ENCODE measurements around the gene DENND10.
"Not testable (repeated sequence)": the region's sequence is repeated elsewhere in the genome, so short reads cannot be mapped to it uniquely, and the experiment has no call there.

DENND10 gene, protein sequence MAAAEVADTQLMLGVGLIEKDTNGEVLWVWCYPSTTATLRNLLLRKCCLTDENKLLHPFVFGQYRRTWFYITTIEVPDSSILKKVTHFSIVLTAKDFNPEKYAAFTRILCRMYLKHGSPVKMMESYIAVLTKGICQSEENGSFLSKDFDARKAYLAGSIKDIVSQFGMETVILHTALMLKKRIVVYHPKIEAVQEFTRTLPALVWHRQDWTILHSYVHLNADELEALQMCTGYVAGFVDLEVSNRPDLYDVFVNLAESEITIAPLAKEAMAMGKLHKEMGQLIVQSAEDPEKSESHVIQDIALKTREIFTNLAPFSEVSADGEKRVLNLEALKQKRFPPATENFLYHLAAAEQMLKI

GRCh38 chr10:119103903-119104653, at the start of gene DENND10:
Gene DENND10, plus strand, starts transcription at chr10:119104113. Its CDS starts 30 bp downstream, at chr10:119104143.
- DNase-seq: peak; percentile 36 to 51

GRCh38 chr10:119055472-119055871, 48.4 kb upstream of the DENND10 start:
- DNase-seq: no peak

DNA sequence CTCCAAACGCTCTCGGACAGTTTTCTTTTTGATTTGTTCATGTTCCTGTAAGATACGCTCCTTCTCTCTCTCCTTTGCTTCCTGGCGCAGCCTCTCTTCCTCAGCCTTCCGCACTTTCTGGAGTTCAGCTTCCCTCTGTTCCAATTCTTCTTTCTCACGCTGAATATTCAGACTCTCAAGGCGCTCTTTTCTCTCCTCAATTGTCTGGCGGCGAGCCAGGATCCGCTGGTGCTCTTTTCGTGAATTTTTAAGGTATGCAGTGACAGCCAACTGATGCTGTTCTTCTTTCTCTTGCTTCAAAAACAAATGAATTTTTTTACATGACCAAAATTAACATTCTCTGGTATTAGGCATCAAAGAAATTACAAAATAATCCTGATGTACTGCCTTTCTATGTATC, 45.9 kb upstream of the DENND10 start:
- DNase-seq: no peak

- no peak for DNase-seq
These were observed 44.4 kb upstream of the DENND10 start for GRCh38 chr10:119059557-119059956.

DNA sequence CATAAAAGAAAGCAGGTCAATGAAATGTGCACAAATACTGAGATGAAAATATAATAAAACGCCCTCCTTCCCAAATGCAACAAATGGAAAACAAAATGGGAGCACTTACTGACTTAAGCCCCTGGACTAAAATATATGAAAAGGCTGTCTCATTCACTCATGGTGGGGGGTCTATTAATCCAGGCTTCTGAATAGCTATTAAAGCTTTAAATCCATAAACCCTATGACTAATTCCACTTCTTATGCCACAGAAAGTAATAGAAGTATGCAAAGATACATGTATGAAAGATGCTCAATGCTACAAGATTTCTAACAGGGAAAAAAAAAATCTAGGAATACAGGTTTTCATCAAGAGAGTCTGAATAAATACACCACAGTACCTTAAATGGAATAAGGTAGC, 43.8 kb upstream of the DENND10 start:
- no peak for DNase-seq

DNA sequence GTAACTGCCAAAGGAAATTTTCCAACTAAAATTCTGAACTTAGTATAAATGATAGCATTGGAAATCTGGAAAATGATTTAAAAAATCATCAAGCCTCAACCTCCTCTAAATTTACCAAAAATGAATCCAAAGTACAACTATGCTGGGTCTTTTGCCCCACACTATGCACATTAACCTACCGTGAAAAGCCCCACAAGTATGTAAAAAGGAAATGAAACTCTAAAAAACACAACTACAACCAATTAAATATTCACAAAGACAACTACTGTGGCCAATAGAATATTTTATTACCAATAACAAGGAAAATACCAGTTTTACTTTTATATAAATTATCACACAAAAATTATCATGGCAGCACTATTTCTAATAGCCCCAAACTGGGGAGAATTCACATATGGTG, 42.6 kb upstream of the DENND10 start:
- no peak for DNase-seq

DNA sequence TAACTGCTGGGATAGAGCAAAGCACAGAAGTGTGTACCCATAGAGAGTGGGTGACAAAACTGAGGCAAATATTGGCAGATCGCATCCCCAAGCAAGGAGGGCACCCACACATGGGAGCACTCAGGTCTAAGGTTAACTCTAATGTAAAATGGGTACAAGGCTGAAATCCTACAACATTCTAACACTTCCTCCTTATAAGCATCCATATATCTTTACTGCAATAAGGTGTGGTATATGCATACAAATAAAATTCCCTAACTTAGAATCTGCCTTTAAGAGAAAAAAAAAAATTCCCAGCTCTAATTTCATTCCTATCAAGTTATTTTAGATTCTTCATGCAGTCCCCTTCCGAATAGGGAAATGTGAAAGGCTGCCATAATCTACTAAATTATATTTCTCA, 42.0 kb upstream of the DENND10 start:
- no peak for DNase-seq

DNA sequence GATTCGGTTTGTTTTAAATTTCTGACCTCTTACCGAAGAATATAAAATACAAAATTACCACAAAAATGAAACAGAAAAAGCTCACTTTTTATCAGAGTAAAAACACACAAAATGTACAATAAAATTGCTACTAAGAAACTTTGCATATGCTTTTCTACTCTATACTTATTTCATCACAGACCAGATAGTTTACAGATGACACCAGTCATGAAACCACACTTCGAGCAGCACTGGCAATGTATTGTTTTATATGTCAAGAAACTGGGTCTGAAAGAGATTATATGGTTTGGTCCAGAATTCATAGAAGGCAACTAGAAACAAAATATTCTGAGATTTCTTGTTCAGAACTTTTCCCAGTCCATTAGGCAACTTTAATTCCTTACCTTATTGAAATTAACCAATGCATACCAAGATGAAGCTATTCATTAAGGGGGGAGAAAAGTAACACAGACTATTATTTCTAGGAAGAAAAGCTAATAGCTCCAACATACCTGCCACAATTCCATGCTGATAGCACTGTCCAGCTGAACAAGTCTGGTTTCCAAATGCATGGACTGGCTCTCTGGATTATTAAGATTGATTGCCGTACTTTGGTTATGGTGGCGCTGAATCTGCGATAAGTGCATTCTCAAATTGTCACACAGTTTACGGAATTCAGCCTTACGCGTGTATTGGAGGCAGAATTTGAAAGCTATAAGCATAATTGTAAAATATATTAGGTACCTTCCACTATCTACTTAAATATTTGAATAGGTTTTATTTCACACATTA, 33.3 kb upstream of the DENND10 start:
- DNase-seq: no peak

GRCh38 chr10:119073584-119073983, 30.3 kb upstream of the DENND10 start:
- DNase-seq: no peak

- no peak for DNase-seq
These were observed 25.3 kb upstream of the DENND10 start for GRCh38 chr10:119078422-119079179.

DNA sequence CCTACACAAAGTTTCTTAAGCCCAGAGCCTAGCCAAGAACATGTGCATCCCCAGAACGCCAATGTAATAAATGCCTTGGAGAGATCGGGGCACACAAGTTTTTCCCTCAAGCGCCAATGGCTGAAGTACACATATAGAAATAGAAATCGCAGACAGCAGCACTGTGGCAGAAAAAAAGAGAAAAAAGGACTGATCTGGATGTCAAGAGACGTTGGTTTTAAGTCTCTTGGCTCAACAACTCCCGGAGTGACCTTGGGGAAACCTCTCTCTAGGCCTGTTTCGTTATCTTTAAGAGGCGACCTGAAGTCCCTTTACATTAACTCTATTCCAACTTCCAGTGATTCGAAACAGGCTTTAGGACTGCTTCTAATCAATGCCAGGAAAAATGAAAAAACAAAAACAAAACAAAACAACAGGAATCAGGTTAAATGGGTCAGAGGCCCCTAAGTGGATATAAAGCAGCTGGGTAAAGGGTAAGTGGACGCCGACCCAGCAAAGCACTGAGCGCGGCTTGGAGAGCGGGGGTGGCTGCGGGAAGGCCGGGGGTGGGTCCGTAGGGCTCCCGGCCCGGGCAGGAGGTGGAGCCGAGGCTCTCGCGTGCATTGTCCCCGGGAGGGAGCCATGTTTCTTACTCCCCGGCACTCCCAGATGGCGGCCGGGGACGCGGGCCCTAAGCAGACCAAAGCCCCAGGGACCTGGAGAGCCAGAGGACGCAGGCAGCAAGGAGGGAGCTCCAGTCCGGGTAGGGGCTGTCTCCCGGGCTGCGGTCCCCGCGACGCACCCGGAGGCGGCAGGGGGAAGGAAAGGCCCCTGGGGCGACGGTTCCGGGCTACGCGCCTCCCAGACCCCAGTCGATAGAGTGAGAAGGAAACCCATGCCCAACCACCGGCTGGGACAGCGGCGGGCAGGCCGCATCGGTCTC, 24.1 kb upstream of the DENND10 start:
- DNase-seq: peak; percentile 40 to 42

DNA sequence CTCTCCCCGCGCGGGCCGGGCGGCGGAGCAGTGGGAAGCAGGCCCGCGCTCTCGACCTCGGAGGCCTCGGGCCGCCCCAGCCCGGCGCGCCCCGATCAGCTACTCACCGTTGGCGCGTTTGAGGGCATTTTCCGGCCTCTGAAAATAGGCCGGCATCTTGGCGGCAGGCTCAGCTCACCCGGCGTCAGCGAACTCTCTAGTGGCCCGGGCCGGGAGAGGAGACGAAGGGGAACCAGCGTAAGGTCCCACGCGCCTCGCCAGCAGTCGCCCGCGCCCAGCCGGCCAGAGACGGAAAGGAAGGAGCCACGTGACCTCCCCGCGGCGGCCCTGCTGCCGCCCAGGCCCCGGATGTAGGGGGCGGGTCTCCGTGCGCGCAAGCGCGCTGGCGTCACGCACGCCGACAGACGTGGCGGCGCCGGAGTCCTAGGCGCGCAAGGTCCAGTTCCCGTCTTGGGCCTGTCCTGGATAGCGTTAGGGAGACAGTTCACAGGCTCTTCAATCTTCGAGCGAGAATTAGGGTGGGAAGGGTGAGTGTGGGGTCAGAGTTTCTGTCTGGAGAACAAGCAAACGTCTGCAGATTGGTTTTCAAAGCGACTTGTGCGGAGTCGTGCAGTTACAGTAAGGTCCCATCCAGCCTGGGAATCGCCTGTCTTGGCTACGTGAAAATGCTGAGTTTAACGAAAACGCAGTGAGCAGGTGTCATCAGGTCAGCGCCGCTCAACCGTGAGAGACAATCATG, 23.2 kb upstream of the DENND10 start, which contains the start of gene EIF3A:
Gene EIF3A (minus strand): TSS at position 297 of the 739 bp plus-strand sequence. CDS start 141 bp downstream, at position 156.
- peak; percentile 85 to 86 for DNase-seq

- no peak for DNase-seq
These were observed 19.0 kb upstream of the DENND10 start for GRCh38 chr10:119084896-119085295.

- DNase-seq: no peak
These were observed 16.5 kb upstream of the DENND10 start for GRCh38 chr10:119087271-119087882.

DNA sequence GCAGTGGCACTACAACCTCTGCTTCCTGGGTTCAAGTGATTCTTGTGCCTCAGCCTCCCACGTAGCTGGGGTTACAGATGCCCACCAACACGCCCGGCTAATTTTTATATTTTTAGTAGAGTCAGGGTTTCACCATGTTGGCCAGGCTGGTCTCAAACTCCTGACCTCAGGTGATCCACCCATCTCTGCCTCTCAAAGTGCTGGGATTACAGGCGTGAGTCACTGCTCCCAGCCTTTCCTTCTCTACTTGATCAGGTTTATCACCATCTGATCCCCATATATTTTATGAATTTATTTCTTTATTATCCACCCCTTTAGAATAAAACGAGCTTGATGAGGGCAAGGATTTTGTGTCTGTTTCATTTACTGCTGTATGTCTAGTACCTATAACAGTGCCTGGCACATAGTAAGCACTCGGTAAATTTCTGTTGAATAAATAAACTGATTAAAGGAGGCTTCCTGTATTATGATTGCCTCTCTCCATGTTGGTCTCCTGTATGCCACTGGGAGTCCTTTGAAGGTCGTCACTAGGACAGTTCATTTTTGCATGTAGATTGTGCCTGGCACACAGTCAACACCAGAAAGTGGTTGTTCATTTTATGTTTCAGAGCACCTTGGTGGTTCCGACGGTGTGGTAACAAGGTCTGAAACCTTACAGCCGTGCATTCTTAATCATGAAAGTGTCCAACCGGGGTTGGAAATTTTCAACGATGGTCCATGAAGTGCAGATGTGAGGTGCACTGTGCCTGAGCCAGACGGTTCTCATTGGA, 13.7 kb upstream of the DENND10 start:
- no peak for DNase-seq

GRCh38 chr10:119090968-119091367, 12.9 kb upstream of the DENND10 start:
- DNase-seq: no peak

- no peak for DNase-seq
These were observed 8.3 kb upstream of the DENND10 start for GRCh38 chr10:119095640-119096039.

DNA sequence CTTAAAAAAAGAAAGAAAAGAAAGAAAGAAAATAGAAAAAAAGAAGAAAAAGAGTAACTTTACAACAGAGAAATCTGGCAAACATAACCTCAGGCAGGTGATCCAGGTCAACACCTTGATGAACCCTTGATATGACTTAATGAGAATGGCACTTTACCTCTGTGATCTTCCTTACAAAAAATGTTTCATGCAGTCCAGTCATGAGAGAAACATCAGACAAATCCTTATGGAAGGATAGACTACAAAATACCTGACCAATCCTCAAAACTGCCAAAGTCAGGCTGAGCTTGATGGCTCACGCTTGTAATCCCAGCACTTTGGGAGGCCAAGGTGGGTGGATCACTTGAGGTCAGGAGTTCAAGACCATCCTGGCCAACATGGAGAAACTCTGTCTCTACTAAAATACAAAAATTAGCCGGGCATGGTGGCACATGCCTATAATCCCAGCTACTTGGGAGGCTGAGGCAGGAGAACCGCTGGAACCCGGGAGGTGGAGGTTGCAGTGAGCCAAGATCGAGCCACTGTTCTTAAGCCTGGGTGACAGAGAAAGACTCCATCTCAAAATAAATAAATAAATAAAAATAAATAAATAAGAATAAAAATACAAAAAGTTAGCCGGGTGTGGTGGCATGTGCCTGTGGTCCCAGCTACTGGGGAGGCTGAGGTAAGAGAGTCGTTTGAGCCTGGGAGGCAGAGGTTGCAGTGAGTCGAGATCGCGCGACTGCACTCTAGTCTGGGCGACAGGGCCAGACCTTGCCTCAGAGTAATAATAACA, 7.1 kb upstream of the DENND10 start:
- not testable (repeated sequence) for DNase-seq

- no peak for DNase-seq
These were observed 5.3 kb upstream of the DENND10 start for GRCh38 chr10:119098576-119098975.
